ENCODE results near the gene EGR1.

- TF ChIP-seq, protein P1, sequence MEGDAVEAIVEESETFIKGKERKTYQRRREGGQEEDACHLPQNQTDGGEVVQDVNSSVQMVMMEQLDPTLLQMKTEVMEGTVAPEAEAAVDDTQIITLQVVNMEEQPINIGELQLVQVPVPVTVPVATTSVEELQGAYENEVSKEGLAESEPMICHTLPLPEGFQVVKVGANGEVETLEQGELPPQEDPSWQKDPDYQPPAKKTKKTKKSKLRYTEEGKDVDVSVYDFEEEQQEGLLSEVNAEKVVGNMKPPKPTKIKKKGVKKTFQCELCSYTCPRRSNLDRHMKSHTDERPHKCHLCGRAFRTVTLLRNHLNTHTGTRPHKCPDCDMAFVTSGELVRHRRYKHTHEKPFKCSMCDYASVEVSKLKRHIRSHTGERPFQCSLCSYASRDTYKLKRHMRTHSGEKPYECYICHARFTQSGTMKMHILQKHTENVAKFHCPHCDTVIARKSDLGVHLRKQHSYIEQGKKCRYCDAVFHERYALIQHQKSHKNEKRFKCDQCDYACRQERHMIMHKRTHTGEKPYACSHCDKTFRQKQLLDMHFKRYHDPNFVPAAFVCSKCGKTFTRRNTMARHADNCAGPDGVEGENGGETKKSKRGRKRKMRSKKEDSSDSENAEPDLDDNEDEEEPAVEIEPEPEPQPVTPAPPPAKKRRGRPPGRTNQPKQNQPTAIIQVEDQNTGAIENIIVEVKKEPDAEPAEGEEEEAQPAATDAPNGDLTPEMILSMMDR (IDR thresholded peaks at IDR 0.05) = peak; percentile 52 to 87 (median 69)
- peak; percentile 92 to 95 for TF ChIP-seq POLR2AphosphoS5 (IDR thresholded peaks at IDR 0.05; ENCODE audit: insufficient read depth in 1 of 2, low read depth in 1 of 2)
These were observed 1.3 kb upstream of the EGR1 start for GRCh38 chr5:138464008-138464387.
